Dendritic cell treated with granulocyte-macrophage colony-stimulating factor and Interleukin-4, amounts not matched to agents 40 ng/mL and 50 ng/mL, for 4 days (primary cell): ENCODE results near the gene EVA1B.

Experiments
- H3K27ac Mint-ChIP-seq: one replicate; pipeline ENCODE4 v1.8.0; 2022; ENCODE audit warnings: mild to moderate bottlenecking, mixed read lengths
- H3K27me3 Mint-ChIP-seq: one replicate; pipeline ENCODE4 v1.8.0; 2022; ENCODE audit warnings: mild to moderate bottlenecking, mixed read lengths
- H3K36me3 Mint-ChIP-seq: one replicate; pipeline ENCODE4 v1.8.0; 2022; ENCODE audit warnings: low read depth, mixed read lengths
- H3K4me1 Mint-ChIP-seq: one replicate; pipeline ENCODE4 v1.8.0; 2022; ENCODE audit warnings: low read depth, mixed read lengths
- H3K4me3 Mint-ChIP-seq: one replicate; pipeline ENCODE4 v1.8.0; 2022; ENCODE audit warnings: mild to moderate bottlenecking, moderate library complexity, mixed read lengths
- H3K9me3 Mint-ChIP-seq: one replicate; pipeline ENCODE4 v1.8.0; 2022; ENCODE audit warnings: mixed read lengths
- intact Hi-C: fragments of 100-400 bp; cut with micrococcal nuclease; formaldehyde crosslinking; loops from one replicate; pipeline ENCODE4 v1.15.0; 2022

Gene EVA1B

GRCh38 chr1:36321119-36321951 lies 2.1 kb downstream of the EVA1B start:
- H3K27ac Mint-ChIP-seq: peak overlapping the region; percentile 86
- peaks cover 31% of the 10 kb centered on the region for H3K27me3 Mint-ChIP-seq
- intact Hi-C loops: loop anchor here (5.0 kb wide), 1 partner anchor 46 kb away; no protein-coding TSS in a partner anchor
- peak overlapping the region; percentile 83 for H3K4me3 Mint-ChIP-seq
- peaks cover 38% of the 10 kb centered on the region for H3K4me1 Mint-ChIP-seq
- peaks cover 16% of the 10 kb centered on the region for H3K36me3 Mint-ChIP-seq
- H3K9me3 Mint-ChIP-seq: no peaks in the 10 kb centered on the region

GRCh38 chr1:36320767-36321118 lies 2.7 kb downstream of the EVA1B start:
- Mint-ChIP-seq H3K36me3 (peaks cover 16% of the 10 kb centered on the region), H3K27ac (peak overlapping the region; percentile 86), H3K4me3 (peak overlapping the region; percentile 83), H3K27me3 (peaks cover 26% of the 10 kb centered on the region), H3K9me3 (no peaks in the 10 kb centered on the region), H3K4me1 (peaks cover 35% of the 10 kb centered on the region)
- intact Hi-C loops: loop anchor here (5.0 kb wide), 1 partner anchor 47 kb away; no protein-coding TSS in a partner anchor

- H3K4me1 Mint-ChIP-seq: peaks cover 35% of the 10 kb centered on the region
- no peaks in the 10 kb centered on the region for H3K9me3 Mint-ChIP-seq
- peaks cover 24% of the 10 kb centered on the region for H3K27me3 Mint-ChIP-seq
- H3K36me3 Mint-ChIP-seq: peaks cover 16% of the 10 kb centered on the region
- intact Hi-C loops: loop anchor here (5.0 kb wide), 1 partner anchor 47 kb away; no protein-coding TSS in a partner anchor
- peak overlapping the region; percentile 86 for H3K27ac Mint-ChIP-seq
- peak overlapping the region; percentile 83 for H3K4me3 Mint-ChIP-seq
Measured at GRCh38 chr1:36320291-36320761, 3.1 kb downstream of the EVA1B start.

- H3K4me3 Mint-ChIP-seq: no peak overlapping the region
- H3K9me3 Mint-ChIP-seq: no peaks in the 10 kb centered on the region
- peaks cover 9% of the 10 kb centered on the region for H3K27me3 Mint-ChIP-seq
- no peak overlapping the region for H3K27ac Mint-ChIP-seq
- intact Hi-C loops: loop anchor here (5.0 kb wide), 1 partner anchor 58 kb away; no protein-coding TSS in a partner anchor
- peaks cover 25% of the 10 kb centered on the region for H3K36me3 Mint-ChIP-seq
- peaks cover 32% of the 10 kb centered on the region for H3K4me1 Mint-ChIP-seq
Measured at GRCh38 chr1:36309397-36309796, 14.0 kb downstream of the EVA1B start.

- Mint-ChIP-seq H3K4me1 (peaks cover 44% of the 10 kb centered on the region), H3K9me3 (no peaks in the 10 kb centered on the region), H3K4me3 (peak overlapping the region; percentile 92), H3K27ac (peak overlapping the region; percentile 41), H3K36me3 (peaks cover 39% of the 10 kb centered on the region), H3K27me3 (peaks cover 9% of the 10 kb centered on the region)
- intact Hi-C loops: loop anchor here (2.0 to 5.0 kb wide), 2 partner anchors 15 to 60 kb away; partner anchors contain the start of gene EVA1B
Measured at GRCh38 chr1:36307601-36308330, 15.7 kb downstream of the EVA1B start.

- Mint-ChIP-seq H3K36me3 (peaks cover 47% of the 10 kb centered on the region), H3K4me3 (peak overlapping the region; percentile 92), H3K27ac (peak overlapping the region; percentile 41), H3K4me1 (peaks cover 52% of the 10 kb centered on the region), H3K9me3 (no peaks in the 10 kb centered on the region), H3K27me3 (peaks cover 9% of the 10 kb centered on the region)
- intact Hi-C loops: loop anchor here (2.0 to 5.0 kb wide), 2 partner anchors 16 to 60 kb away; partner anchors contain the start of gene EVA1B
Measured at GRCh38 chr1:36306902-36307456, 16.5 kb downstream of the EVA1B start.

- intact Hi-C loops: loop anchor here (2.0 to 5.0 kb wide), 2 partner anchors 16 to 61 kb away; partner anchors contain the start of gene EVA1B
- H3K27me3 Mint-ChIP-seq: peaks cover 9% of the 10 kb centered on the region
- peaks cover 58% of the 10 kb centered on the region for H3K4me1 Mint-ChIP-seq
- peak within 1 kb of the TSS; percentile 92 for H3K4me3 Mint-ChIP-seq
- H3K27ac Mint-ChIP-seq: peak within 1 kb of the TSS; percentile 41
- H3K36me3 Mint-ChIP-seq: peaks cover 53% of the 10 kb centered on the region
- H3K9me3 Mint-ChIP-seq: no peaks in the 10 kb centered on the region
Measured at GRCh38 chr1:36306210-36306901, 17.1 kb downstream of the EVA1B start, which contains the start of gene SH3D21. TSS of gene SH3D21 (plus strand) at chr1:36306368. CDS start at chr1:36306421, 53 bp downstream.

- peaks cover 53% of the 10 kb centered on the region for H3K36me3 Mint-ChIP-seq
- intact Hi-C loops: loop anchor here (2.0 to 5.0 kb wide), 2 partner anchors 17 to 61 kb away; partner anchors contain the start of gene EVA1B
- H3K4me1 Mint-ChIP-seq: peaks cover 63% of the 10 kb centered on the region
- peak overlapping the region; percentile 92 for H3K4me3 Mint-ChIP-seq
- H3K27me3 Mint-ChIP-seq: peaks cover 9% of the 10 kb centered on the region
- H3K9me3 Mint-ChIP-seq: no peaks in the 10 kb centered on the region
- peak overlapping the region; percentile 41 for H3K27ac Mint-ChIP-seq
Measured at GRCh38 chr1:36305915-36306209, 17.6 kb downstream of the EVA1B start.

GRCh38 chr1:36304970-36305914 lies 18.2 kb downstream of the EVA1B start:
- H3K9me3 Mint-ChIP-seq: no peaks in the 10 kb centered on the region
- H3K27ac Mint-ChIP-seq: peak overlapping the region; percentile 41
- peaks cover 9% of the 10 kb centered on the region for H3K27me3 Mint-ChIP-seq
- H3K36me3 Mint-ChIP-seq: peaks cover 55% of the 10 kb centered on the region
- peak overlapping the region; percentile 20 for H3K4me3 Mint-ChIP-seq
- intact Hi-C loops: loop anchor here (5.0 kb wide), 2 partner anchors 62 to 158 kb away; partner anchors contain the start of gene TRAPPC3
- peaks cover 69% of the 10 kb centered on the region for H3K4me1 Mint-ChIP-seq

- peak overlapping the region; percentile 41 for H3K27ac Mint-ChIP-seq
- H3K27me3 Mint-ChIP-seq: peaks cover 9% of the 10 kb centered on the region
- peaks cover 58% of the 10 kb centered on the region for H3K36me3 Mint-ChIP-seq
- intact Hi-C loops: loop anchor here (5.0 kb wide), 1 partner anchor 157 kb away; the partner anchor contains the start of gene TRAPPC3
- H3K4me3 Mint-ChIP-seq: peak overlapping the region; percentile 23
- H3K4me1 Mint-ChIP-seq: peaks cover 77% of the 10 kb centered on the region
- H3K9me3 Mint-ChIP-seq: no peaks in the 10 kb centered on the region
Measured at GRCh38 chr1:36304521-36304920, 18.9 kb downstream of the EVA1B start.

- Mint-ChIP-seq H3K4me1 (peaks cover 78% of the 10 kb centered on the region), H3K27me3 (peaks cover 9% of the 10 kb centered on the region), H3K27ac (peak overlapping the region; percentile 58), H3K36me3 (peaks cover 60% of the 10 kb centered on the region), H3K4me3 (no peak overlapping the region), H3K9me3 (no peaks in the 10 kb centered on the region)
- intact Hi-C loops: loop anchor here (5.0 kb wide), 1 partner anchor 157 kb away; the partner anchor contains the start of gene TRAPPC3
Measured at GRCh38 chr1:36303650-36304360, 19.6 kb downstream of the EVA1B start.
